Mucosa of gallbladder (tissue), 1 donor: ENCODE data around the gene GMEB2. TPM values are rescaled to one million over a fixed set of nuclear protein-coding genes. Genes with fewer than 3 reads are reported as not detected.
A peak's percentile ranks its signal among the peaks of the same experiment; 100 is the strongest.
"Not testable (repeated sequence)": the region's sequence is repeated elsewhere in the genome, so short reads cannot be mapped to it uniquely, and the experiment has no call there.

Source experiments
- DNase-seq: peaks from one replicate; pipeline ENCODE4 v3.0.0-alpha.2; 2020; ENCODE audit warnings: low spot score
- total RNA-seq: library from RNA; stranded (reverse); gene quantifications from one replicate; pipeline ENCODE4 v1.2.1, GENCODE V29; 2021
- donor health status: DM: no; HTN: no; CAD: no.

GMEB2 gene
- total RNA-seq, 1 donor from 2014 or later: 12.1 TPM

GRCh38 chr20:63572071-63572787 is 54.7 kb downstream of the GMEB2 start:
- no peak for DNase-seq

- not testable (repeated sequence) for DNase-seq
Measured at GRCh38 chr20:63571087-63571478, 55.8 kb downstream of the GMEB2 start.

- no peak for DNase-seq
Measured at GRCh38 chr20:63570281-63571086, 56.4 kb downstream of the GMEB2 start.

GRCh38 chr20:63568986-63569949 is 57.6 kb downstream of the GMEB2 start:
- no peak for DNase-seq

- no peak for DNase-seq
Measured at GRCh38 chr20:63568170-63568981, 58.5 kb downstream of the GMEB2 start.

GRCh38 chr20:63567386-63568169 is 59.3 kb downstream of the GMEB2 start:
- DNase-seq: peak; percentile 57

GRCh38 chr20:63567136-63567385 is 59.8 kb downstream of the GMEB2 start:
- DNase-seq: no peak

- no peak for DNase-seq
Measured at GRCh38 chr20:63566395-63567135, 60.3 kb downstream of the GMEB2 start.

GRCh38 chr20:63565699-63566335 is 61.1 kb downstream of the GMEB2 start:
- no peak for DNase-seq

GRCh38 chr20:63565021-63565698 is 61.7 kb downstream of the GMEB2 start:
- DNase-seq: no peak

- no peak for DNase-seq
Measured at GRCh38 chr20:63564036-63564810, 62.7 kb downstream of the GMEB2 start.

- DNase-seq: no peak
Measured at GRCh38 chr20:63563225-63563935, 63.5 kb downstream of the GMEB2 start.

GRCh38 chr20:63562461-63563224 is 64.3 kb downstream of the GMEB2 start:
- DNase-seq: no peak

GRCh38 chr20:63561624-63562396 is 65.1 kb downstream of the GMEB2 start:
- DNase-seq: no peak

GRCh38 chr20:63560856-63561609 is 65.9 kb downstream of the GMEB2 start:
- DNase-seq: no peak
